ENCODE data around the gene CYP24A1. TPM values are rescaled to one million over a fixed set of nuclear protein-coding genes. Genes with fewer than 3 reads are reported as not detected.

The CYP24A1 gene
- total and polyA plus RNA-seq, 9 donors: 0.15 to 3.7 TPM; not detected in 7

- intact Hi-C loops (cut with DNase I): no loop called here
- Histone ChIP-seq H3K27ac (no peak overlapping the region), H3K36me3 (no peaks in the 10 kb centered on the region), H3K4me3 (no peak overlapping the region), H3K4me1 (ENCODE audit: insufficient read depth) (no peaks in the 10 kb centered on the region), H3K27me3 (no peaks in the 10 kb centered on the region), H3K9me3 (peaks cover 0 to 3% of the 10 kb centered on the region in 2 donors)
- DNase-seq: no peak
- TF ChIP-seq POLR2A (IDR thresholded peaks at IDR 0.05): no peak
- no peak for TF ChIP-seq CTCF (IDR thresholded peaks at IDR 0.05)
- TF ChIP-seq EP300 (IDR thresholded peaks at IDR 0.05): no peak
These were observed 63.7 kb downstream of the CYP24A1 start for GRCh38 chr20:54110041-54110440.

- intact Hi-C loops (cut with DNase I): no loop called here
- no peak overlapping the region for H3K4me3 ChIP-seq
- no peak overlapping the region for H3K27ac ChIP-seq
- H3K4me1 ChIP-seq (ENCODE audit: insufficient read depth): no peaks in the 10 kb centered on the region
- TF ChIP-seq EP300 (IDR thresholded peaks at IDR 0.05) (no peak), CTCF (IDR thresholded peaks at IDR 0.05) (no peak), POLR2A (IDR thresholded peaks at IDR 0.05) (no peak)
- 79 to 83% (median 80%) methylated on average over 1 of the region's 1 CpG for WGBS, 3 donors
- H3K27me3 ChIP-seq: no peaks in the 10 kb centered on the region
- H3K36me3 ChIP-seq: no peaks in the 10 kb centered on the region
- H3K9me3 ChIP-seq: peaks cover 0 to 3% of the 10 kb centered on the region in 2 donors
- no peak for DNase-seq
These were observed 65.0 kb downstream of the CYP24A1 start for GRCh38 chr20:54108817-54109216.

GRCh38 chr20:54108326-54108642 is 65.5 kb downstream of the CYP24A1 start:
- intact Hi-C loops (cut with DNase I): no loop called here
- no peak for TF ChIP-seq CTCF (IDR thresholded peaks at IDR 0.05)
- TF ChIP-seq EP300 (IDR thresholded peaks at IDR 0.05): no peak
- no peak for TF ChIP-seq POLR2A (IDR thresholded peaks at IDR 0.05)
- no peak overlapping the region for H3K27ac ChIP-seq
- no peak overlapping the region for H3K4me3 ChIP-seq
- no peaks in the 10 kb centered on the region for H3K4me1 ChIP-seq (ENCODE audit: insufficient read depth)
- no peaks in the 10 kb centered on the region for H3K36me3 ChIP-seq
- peaks cover 0 to 3% of the 10 kb centered on the region in 2 donors for H3K9me3 ChIP-seq
- DNase-seq: no peak
- no peaks in the 10 kb centered on the region for H3K27me3 ChIP-seq

- no peak for DNase-seq
- no peaks in the 10 kb centered on the region for H3K4me1 ChIP-seq (ENCODE audit: insufficient read depth)
- no peak overlapping the region for H3K4me3 ChIP-seq
- no peaks in the 10 kb centered on the region for H3K36me3 ChIP-seq
- intact Hi-C loops (cut with DNase I): no loop called here
- H3K27ac ChIP-seq: no peak overlapping the region
- peaks cover 0 to 3% of the 10 kb centered on the region in 2 donors for H3K9me3 ChIP-seq
- no peak for TF ChIP-seq POLR2A (IDR thresholded peaks at IDR 0.05)
- TF ChIP-seq CTCF (IDR thresholded peaks at IDR 0.05): no peak
- TF ChIP-seq EP300 (IDR thresholded peaks at IDR 0.05): no peak
- WGBS, 3 donors: 66 to 72% (median 68%) methylated on average over 7 of the region's 7 CpGs
- H3K27me3 ChIP-seq: no peaks in the 10 kb centered on the region
These were observed 66.0 kb downstream of the CYP24A1 start for GRCh38 chr20:54107600-54108325.

Data from ovary (tissue), 9 donors.